Gastrocnemius medialis (tissue), 4 donors: ENCODE data around the gene ICA1L.

Source experiments
- POLR2A ChIP-seq, 2 donors: fragments of 450-650 bp; IDR thresholded peaks; one replicate each; pipeline ENCODE4 v1.6.1; 2017; ENCODE audit warnings: antibody characterized with exemption in 2 of 2, mild to moderate bottlenecking in 2 of 2, moderate library complexity in 2 of 2
- TF ChIP-seq, protein P1 (sequence below), 5 experiments: fragments of 450-650 bp in 3 of 5; fragments of 200-600 bp in 2 of 5; sonication (generic) in 2 of 5; IDR thresholded peaks in 4 of 5; conservative IDR thresholded peaks in 1 of 5; 1 replicate in 4 of 5; 2 replicates in 1 of 5; pipeline ENCODE4 v1.5.1; 2016 to 2019; ENCODE audit warnings: antibody characterized with exemption in 5 of 5, mild to moderate bottlenecking in 3 of 5, moderate library complexity in 3 of 5

DNA sequence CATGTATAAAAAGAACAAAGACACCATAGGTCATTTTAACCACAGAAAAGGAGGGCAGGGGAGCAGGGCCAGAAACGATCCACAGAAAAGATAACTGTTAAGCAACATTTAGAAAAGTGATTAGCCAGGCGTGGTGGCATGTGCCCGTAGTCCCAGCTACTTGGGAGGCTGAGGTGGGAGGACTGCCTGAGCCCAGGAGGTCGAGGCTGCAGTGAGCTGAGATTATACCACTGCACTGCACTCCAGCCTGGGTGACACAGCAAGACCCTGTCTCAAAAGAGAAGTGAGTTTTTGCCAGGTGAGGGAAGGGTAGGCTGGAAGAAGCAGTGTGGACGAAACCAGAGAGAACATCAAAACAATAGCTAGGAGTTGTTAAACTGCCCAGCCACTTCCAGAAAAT, 36.6 kb upstream of the ICA1L start:
- TF ChIP-seq POLR2A (IDR thresholded peaks at IDR 0.05), result no peak
- TF ChIP-seq, protein P1, sequence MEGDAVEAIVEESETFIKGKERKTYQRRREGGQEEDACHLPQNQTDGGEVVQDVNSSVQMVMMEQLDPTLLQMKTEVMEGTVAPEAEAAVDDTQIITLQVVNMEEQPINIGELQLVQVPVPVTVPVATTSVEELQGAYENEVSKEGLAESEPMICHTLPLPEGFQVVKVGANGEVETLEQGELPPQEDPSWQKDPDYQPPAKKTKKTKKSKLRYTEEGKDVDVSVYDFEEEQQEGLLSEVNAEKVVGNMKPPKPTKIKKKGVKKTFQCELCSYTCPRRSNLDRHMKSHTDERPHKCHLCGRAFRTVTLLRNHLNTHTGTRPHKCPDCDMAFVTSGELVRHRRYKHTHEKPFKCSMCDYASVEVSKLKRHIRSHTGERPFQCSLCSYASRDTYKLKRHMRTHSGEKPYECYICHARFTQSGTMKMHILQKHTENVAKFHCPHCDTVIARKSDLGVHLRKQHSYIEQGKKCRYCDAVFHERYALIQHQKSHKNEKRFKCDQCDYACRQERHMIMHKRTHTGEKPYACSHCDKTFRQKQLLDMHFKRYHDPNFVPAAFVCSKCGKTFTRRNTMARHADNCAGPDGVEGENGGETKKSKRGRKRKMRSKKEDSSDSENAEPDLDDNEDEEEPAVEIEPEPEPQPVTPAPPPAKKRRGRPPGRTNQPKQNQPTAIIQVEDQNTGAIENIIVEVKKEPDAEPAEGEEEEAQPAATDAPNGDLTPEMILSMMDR (IDR thresholded peaks at IDR 0.05 in 4 of 5, conservative IDR thresholded peaks at IDR 0.05 in 1 of 5), result no peak
